HL-60 (cell line): ENCODE data around the gene WNT6.

Experiments used
- POLR2AphosphoS5 ChIP-seq: IDR thresholded peaks from 2 replicates; pipeline ENCODE4 v1.6.1; 2012; ENCODE audit warnings: low read depth
- SPI1 ChIP-seq: IDR thresholded peaks from 2 replicates; pipeline ENCODE4 v1.6.1; 2012; ENCODE audit warnings: low read depth, mild to moderate bottlenecking, borderline replicate concordance
- TF ChIP-seq, protein P1 (sequence below): IDR thresholded peaks from one replicate; pipeline ENCODE4 v1.5.1; 2011; ENCODE audit warnings: low read length, control low read depth, inconsistent platforms; ENCODE audit not compliant: insufficient read depth

DNA sequence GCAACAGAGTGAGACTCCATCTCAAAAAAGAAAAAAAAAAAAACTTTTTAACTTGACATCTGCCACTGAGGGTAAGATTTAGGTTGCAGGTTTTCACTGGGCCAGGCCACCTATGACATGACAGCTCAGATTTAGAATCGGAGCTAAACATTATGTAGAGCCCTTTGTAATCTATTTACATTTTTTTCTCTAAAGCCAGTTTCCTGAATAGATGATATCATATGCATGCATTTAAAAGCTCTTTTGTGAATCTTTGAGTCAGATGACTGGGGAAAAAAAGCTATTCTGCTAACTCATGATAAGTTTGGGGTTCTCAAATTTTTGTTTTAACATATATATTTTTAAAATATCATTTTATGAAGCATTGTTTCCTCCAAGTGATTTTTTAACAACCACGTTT is 49.3 kb upstream of the WNT6 start:
- TF ChIP-seq, protein P1, sequence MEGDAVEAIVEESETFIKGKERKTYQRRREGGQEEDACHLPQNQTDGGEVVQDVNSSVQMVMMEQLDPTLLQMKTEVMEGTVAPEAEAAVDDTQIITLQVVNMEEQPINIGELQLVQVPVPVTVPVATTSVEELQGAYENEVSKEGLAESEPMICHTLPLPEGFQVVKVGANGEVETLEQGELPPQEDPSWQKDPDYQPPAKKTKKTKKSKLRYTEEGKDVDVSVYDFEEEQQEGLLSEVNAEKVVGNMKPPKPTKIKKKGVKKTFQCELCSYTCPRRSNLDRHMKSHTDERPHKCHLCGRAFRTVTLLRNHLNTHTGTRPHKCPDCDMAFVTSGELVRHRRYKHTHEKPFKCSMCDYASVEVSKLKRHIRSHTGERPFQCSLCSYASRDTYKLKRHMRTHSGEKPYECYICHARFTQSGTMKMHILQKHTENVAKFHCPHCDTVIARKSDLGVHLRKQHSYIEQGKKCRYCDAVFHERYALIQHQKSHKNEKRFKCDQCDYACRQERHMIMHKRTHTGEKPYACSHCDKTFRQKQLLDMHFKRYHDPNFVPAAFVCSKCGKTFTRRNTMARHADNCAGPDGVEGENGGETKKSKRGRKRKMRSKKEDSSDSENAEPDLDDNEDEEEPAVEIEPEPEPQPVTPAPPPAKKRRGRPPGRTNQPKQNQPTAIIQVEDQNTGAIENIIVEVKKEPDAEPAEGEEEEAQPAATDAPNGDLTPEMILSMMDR = no peak
- TF ChIP-seq SPI1 (no peak), POLR2AphosphoS5 (no peak)
